HG02973 (cell line): Measurements from ENCODE around the gene HLX.
A peak's percentile ranks its signal among the peaks of the same experiment; 100 is the strongest.

ENCODE experiments used
- ATAC-seq: cut with Tn5 transposase; IDR thresholded peaks from one replicate; pipeline ENCODE4 v1.9.1; 2021; ENCODE audit warnings: moderate library complexity; ENCODE audit not compliant: unreplicated experiment

The HLX gene

GRCh38 chr1:220882061-220882891 is 3.0 kb downstream of the HLX start:
- ATAC-seq, result no peak

- ATAC-seq, result no peak
Observed at GRCh38 chr1:220884109-220884980, 5.1 kb downstream of the HLX start.

- no peak for ATAC-seq
Observed at GRCh38 chr1:220884981-220885918, 6.0 kb downstream of the HLX start.

- no peak for ATAC-seq
Observed at GRCh38 chr1:220885971-220886370, 6.7 kb downstream of the HLX start.

- no peak for ATAC-seq
Observed at GRCh38 chr1:220886470-220887201, 7.4 kb downstream of the HLX start.

- no peak for ATAC-seq
Observed at GRCh38 chr1:220887202-220887519, 7.9 kb downstream of the HLX start.

- no peak for ATAC-seq
Observed at GRCh38 chr1:220887520-220888416, 8.5 kb downstream of the HLX start.

- no peak for ATAC-seq
Observed at GRCh38 chr1:220888417-220888986, 9.3 kb downstream of the HLX start.

GRCh38 chr1:220889333-220889732 is 10.1 kb downstream of the HLX start:
- ATAC-seq, result no peak

- ATAC-seq, result no peak
Observed at GRCh38 chr1:220889848-220890287, 10.6 kb downstream of the HLX start.

GRCh38 chr1:220890602-220891001 is 11.4 kb downstream of the HLX start:
- no peak for ATAC-seq

- ATAC-seq, result no peak
Observed at GRCh38 chr1:220891224-220892085, 12.2 kb downstream of the HLX start.

GRCh38 chr1:220892086-220892376 is 12.8 kb downstream of the HLX start:
- no peak for ATAC-seq

- no peak for ATAC-seq
Observed at GRCh38 chr1:220892997-220893700, 13.9 kb downstream of the HLX start.

GRCh38 chr1:220893701-220894024 is 14.4 kb downstream of the HLX start:
- ATAC-seq, result no peak

- peak; percentile 58 for ATAC-seq
Observed at GRCh38 chr1:220894025-220894923, 15.0 kb downstream of the HLX start.

- ATAC-seq, result no peak
Observed at GRCh38 chr1:220894924-220895256, 15.6 kb downstream of the HLX start.
